Activated T-cell treated with anti-CD3 and anti-CD28 coated beads for 24 hours (primary cell): Measurements from ENCODE around the gene CENPC.
"Not testable (repeated sequence)": the region's sequence is repeated elsewhere in the genome, so short reads cannot be mapped to it uniquely, and the experiment has no call there.

Source experiments
- DNase-seq: peaks from one replicate; pipeline ENCODE4 v3.0.0-alpha.2; 2020; ENCODE audit warnings: low read depth

CENPC gene

DNA sequence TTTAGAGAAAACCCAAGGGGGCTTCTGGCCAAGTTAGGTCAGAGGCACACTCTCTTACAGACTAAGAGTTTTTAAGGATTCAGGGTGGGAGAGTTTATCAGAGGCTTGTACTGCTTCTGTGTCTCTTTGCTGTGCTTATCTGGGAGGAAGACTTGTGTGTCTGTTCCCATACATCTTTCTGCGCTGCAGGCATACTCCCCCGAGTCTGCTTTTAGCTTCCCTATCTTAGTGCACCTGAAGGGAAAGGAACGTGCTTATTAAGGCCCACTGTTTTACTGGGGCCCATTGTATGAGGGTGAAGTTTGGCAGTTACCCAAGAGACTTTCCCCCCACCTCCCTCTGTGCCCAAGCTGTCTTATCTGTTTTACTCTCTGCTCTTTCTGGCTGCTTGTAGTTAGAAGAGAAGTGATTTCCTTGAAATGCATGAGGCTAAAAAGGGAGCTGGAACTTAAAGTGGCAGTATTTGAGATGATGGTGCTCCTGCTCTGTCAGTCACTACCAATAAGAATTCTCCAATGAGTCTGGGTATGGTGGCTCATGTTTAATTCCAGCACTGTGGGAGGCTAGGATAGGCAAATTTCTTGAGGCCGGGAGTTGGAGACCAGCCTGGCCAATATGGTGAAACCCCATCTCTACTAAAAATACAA, 7.0 kb upstream of the CENPC start:
- DNase-seq, result not testable (repeated sequence)

- no peak for DNase-seq
Observed at GRCh38 chr4:67550857-67551256, 5.6 kb upstream of the CENPC start.

GRCh38 chr4:67550451-67550850, 5.1 kb upstream of the CENPC start:
- no peak for DNase-seq

DNA sequence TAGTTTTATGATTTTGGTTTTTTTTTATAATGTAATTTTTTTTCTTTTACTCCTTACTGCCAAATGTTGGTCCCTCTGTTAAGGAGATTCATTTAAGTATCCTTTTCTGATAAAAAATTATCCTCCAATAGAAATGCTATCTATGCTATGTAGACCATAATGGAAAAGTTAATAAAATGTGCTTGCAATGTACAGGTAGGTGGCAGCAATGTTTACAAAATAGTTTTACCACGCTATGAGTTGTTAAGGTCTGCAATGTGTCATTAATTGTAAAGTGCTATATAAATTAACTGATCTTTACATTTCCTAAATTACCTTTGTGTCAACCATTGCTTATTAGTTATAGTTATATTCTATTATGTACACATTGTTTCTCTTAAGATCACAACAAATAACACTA, 3.8 kb upstream of the CENPC start:
- no peak for DNase-seq

DNA sequence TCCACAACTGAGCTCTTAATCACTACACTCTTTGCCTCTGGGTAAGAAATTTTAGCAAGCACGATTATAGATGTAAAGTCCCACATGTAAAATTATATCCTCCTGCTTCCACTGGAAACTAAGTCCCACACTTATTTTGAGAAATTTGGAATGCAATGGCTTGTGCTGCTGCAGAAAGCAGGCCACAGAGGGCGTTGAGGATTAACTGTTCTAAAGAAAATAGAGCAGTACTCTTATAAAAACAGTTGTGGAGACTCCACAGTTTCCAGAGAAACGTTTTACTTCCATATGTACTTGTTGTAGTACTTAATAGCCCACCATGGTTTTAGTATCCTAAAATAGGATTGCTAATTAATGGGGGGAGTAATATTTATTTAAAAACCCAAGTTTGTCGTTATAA, 1.7 kb upstream of the CENPC start:
- DNase-seq, result no peak

DNA sequence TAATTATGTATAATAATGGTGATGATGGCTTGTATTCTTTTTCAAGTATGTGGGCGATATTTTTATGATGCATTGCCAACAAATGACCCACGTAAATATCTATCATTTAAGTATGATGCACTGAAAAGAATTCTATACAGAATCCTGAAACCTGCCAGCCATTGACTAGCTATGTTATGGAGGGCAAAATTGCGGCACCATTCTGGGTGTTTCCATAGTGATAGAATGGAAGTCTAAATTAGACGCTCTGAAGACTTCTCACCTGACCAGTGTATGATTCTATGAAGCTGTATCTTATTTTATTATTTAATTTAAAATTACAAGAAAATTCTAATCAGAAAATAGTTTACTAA, 677 bp upstream of the CENPC start:
- DNase-seq, result no peak

DNA sequence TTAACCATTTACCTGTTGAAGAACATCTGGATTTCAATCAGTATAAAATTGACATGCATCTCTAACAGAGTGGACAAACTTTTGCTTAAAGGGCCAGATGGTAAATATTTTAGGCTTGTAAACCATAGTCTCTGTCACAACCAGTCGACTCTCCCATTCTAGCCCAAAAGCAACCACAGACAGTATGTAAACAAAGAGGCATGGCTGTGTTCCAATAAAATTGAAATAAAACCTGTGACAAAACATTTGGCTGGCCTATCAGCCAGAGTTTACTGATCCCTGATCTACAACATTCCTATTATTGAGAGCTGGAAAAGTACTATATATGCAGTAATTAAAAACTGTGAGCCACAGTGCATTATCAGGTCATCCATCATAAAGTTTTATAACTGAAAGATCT, 3.2 kb downstream of the CENPC start:
- no peak for DNase-seq

DNA sequence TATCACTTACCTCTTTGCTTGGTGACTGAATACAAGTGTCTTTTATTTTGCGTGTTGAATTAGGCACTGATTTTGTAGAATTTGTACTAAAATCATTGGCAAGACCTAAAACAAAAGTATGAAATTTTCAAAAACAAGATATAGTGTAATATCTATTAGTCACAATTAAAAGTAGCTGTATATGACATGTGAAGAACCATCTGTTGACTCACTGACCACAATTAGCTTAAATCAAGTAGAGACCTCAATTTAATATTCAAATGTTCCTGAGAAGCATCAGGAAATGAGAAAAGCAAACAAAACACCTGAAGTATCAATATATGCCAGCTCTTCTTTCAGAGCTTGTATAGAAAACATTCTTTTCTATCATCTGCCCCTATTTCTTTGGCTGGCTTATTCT, 5.5 kb downstream of the CENPC start:
- DNase-seq, result no peak

DNA sequence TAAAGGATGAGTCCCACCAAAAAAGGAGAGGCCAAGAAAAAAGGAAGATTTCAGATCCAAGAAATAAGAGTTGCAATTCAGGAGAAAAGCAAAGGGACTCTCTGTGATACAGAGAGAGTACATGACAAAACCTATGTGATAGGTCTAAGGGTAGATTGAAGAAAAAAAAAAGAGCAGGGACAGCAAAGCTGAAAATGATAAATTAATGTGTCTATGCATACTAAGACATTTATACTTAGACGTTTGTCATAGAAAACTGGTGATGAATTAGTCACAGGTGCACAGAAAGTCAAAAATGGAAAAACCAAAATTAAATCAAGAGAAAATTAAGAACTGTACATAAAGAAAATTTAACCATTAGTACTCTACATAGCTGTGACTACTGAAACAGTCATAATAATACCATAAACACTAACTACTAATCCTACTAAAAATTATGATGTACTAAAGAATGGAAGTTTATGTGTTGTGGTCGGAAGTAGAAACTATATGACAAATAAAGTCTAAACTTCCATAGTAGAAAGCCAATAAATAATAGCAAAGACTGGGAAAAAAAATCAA, 9.9 kb downstream of the CENPC start:
- no peak for DNase-seq

DNA sequence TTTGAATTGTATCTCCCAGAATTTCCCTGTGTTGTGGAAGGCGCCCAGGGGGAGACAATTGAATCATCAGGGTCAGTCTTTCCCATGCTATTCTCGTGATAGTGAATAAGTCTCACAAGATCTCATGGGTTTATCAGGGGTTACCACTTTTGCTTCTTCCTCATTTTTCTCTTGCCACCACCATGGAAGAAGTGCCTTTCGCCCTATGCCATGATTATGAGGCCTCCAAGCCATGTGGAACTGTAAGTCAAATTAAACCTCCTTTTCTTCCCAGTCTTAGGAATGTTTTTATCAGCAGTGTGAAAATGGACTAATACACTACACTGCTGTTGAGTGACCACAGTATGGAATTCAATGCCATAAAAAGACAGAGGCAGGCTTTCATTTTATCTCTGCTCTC, 12.2 kb downstream of the CENPC start:
- DNase-seq, result no peak

DNA sequence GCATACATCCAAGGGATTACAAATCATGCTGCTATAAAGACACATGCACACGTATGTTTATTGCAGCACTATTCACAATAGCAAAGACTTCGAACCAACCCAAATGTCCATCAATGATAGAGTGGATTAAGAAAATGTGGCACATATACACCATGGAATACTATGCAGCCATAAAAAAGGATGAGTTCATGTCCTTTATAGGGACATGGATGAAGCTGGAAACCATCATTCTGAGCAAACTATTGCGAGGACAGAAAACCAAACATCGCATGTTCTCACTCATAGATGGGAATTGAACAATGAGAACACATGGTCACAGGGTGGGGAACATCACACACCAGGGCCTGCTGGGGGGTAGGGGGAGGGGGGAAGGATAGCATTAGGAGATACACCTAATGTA, 12.9 kb downstream of the CENPC start:
- not testable (repeated sequence) for DNase-seq

GRCh38 chr4:67531379-67531962, 13.8 kb downstream of the CENPC start:
- DNase-seq, result no peak

DNA sequence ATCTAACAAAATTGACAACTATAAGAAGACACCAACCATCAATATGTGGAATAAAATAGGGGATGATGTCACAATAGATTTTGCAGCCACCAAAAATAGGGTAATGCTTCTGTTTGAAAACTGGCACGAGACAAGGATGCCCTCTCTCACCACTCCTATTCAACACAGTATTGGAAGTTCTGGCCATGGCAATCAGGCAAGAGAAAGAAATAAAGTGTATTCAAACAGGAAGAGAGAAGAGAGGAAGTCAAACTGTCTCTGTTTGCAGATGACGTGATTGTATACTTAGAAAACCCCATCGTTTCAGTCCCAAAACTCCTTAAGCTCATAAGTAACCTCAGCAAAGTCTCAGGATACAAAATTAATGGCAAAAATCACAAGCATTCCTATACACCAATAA, 21.2 kb downstream of the CENPC start:
- DNase-seq, result not testable (repeated sequence)

DNA sequence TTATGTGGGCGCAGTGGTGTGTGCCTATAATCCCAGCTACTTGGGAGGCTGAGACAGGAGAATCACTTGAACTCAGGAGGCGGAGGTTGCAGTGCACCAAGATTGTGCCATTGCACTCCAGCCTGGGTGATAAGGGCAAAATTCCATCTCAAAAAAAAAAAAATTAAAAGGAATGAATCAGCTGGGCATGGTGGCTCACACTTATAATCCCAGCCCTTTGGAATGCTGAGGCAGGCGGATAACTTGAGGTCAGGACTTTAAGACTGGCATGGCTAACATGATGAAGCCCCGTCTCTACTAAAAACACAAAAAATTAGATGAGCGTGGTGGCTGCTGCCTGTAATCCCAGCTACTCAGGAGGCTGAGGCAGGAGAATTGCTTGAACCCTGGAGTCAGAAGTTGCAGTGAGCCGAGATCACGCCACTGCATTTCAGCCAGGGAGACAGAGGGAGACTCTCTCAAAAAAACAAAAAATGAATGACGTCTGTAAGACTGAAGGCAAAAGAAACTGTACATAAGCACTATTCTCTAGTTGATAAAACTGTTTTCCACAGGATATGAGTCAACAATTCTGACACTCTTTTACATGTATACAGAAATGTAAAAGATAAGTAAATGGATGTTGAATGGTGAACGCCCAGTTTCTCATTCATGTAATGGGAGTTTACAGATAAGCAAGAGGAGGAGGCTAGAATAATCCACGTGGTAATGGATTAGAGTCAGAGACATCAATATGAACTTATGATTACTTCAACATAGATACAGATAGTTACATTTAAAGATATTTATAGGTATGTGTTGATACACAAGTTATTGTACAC, 22.2 kb downstream of the CENPC start:
- DNase-seq, result no peak

GRCh38 chr4:67522230-67522629, 23.1 kb downstream of the CENPC start:
- DNase-seq, result no peak

DNA sequence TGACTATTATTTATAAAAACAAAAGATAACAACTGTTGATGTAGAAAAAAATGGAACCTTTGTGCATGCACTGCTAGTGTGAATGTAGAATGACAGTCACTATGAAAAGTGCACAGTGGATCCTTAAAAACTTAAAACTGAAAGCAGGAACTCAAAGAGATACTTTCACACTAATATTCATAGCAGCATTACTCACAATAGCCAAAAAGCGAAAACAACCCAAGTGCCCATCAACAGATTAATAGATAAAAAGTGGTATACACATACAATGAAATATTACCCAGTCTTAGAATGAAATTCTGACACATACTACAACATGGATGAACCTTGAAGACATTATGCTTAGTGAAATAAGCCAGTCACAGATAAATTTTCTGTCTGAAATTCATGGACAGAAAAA, 23.8 kb downstream of the CENPC start:
- no peak for DNase-seq

DNA sequence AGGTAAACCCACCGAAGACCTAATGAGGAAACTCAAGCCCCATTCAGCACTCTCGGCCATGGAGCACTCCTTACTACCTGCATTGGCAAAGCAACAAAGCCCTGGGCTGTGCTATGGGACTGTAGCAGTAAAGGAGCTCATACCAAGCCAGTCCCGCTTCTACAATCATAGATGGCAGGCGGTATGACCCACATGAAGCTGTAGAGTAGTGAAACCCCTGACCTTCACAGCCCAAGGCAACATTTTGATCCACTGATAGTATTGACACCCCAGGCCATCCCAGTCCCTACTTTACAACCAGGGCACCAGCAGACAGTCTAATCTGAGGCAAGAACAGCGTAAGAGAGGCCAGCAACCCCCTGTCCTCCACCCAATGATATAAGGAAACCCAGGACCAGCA, 25.2 kb downstream of the CENPC start:
- DNase-seq, result no peak

DNA sequence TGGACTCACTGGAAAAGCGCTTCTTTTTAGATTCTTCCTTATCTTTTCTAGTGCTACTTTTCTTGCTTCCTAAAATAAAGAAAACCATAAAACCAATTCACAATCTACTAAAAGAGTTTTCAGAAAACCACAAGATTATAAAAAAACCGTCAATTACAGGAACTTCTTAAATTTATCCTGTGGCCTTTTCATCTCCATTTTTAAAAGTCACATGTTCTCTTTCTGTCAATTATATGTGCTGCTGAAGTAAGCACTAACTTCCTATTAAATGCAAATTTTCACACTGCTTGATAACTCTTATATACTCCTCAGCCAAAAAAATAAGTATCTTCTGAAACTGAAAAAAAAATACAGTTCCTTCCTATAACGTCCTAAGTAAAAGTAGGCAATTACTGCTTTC, 32.8 kb downstream of the CENPC start:
- no peak for DNase-seq

GRCh38 chr4:67500373-67500772, 44.9 kb downstream of the CENPC start:
- no peak for DNase-seq

DNA sequence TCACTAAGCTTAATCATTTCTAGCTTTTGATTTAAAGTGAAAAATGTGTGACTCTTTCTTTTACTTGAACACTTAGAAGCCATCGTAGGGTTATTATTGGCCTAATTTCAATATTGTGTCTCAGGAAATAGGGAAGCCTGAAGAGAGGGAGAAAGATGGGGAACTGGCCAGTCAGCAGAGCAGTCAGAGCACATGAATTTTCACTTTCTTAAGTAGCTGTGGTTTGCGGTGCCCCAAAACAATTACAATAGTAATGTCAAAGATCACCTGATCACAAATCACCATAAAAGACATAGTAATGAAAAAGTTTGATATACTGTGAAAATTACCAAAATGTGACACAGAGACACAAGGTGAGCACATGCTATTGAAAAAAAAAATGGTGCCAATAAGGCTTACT, 45.5 kb downstream of the CENPC start:
- no peak for DNase-seq

DNA sequence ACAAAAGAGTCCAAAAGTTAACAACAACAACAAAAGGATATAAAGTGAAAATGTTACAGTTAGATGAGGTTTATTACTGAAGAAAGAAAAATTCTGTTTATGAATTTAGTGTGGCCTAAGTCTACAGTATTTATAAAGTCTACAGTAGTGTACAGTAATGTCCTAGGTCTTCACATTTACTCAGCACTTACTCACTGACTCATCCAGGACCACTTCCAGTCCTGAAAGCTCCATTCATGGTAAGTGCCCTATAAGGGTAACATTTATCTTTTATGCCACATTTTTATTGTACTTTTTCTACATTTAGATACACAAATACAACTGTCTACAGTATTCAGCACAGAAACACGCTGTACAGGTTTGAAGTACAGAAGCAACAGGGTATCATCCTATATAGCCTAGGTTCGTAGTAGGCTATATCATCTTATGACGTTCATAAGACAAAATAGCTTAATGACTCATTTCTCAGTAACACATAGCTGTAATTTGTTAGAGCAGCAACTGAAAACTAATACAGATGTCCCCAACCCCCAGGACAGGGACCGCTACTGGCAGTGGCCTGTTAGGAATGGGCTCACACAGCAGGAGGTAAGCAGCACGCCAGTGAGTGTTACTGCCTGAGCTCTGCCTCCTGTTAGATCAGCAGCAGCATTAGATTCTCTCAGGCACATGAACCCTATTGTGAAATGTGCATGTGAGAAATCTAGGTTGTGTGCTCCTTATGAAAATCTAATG, 61.3 kb downstream of the CENPC start:
- no peak for DNase-seq

GRCh38 chr4:67480810-67481209, 64.5 kb downstream of the CENPC start:
- no peak for DNase-seq

DNA sequence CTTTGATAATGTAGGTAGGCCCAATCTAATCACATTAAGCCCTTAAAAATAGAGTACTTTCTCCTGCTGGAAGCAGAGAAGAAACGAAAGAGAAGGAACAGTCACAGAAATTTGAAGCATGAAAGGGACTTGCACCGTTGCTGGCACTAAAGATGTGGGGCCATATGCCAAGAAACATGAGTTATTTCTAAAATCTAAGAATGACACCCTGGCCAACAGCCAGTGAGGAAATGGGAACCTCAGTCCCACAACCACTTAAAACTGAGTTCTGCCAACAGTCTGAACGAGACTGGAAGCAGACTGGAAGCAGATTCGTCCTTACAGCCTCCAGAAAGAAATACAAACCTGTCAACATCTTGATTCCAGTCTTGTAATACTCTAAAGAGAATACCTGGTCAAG, 70.1 kb downstream of the CENPC start:
- no peak for DNase-seq
